Measurements from ENCODE around the gene DMRT2.

The DMRT2 gene

GRCh38 chr9:1100201-1100600, 50.0 kb downstream of the DMRT2 start:
- Histone ChIP-seq H3K4me2 (ENCODE audit: low read depth, low read length, poor library complexity, severe bottlenecking) (no peak overlapping the region), H2AFZ (ENCODE audit: low read length) (no peak overlapping the region), H3K9ac (ENCODE audit: low read depth, low read length, poor library complexity, severe bottlenecking) (no peak overlapping the region), H3K4me1 (ENCODE audit: insufficient read depth, low read length, poor library complexity, severe bottlenecking) (no peaks in the 10 kb centered on the region), H4K20me1 (ENCODE audit: insufficient read depth, low read length, poor library complexity, severe bottlenecking) (no peaks in the 10 kb centered on the region), H3F3A (ENCODE audit: low read depth) (no peaks in the 10 kb centered on the region), H3K9me2 (replicated peaks; ENCODE audit: low read depth, low read length) (no peaks in the 10 kb centered on the region), H3K27me3 (ENCODE audit: insufficient read depth, low read length, poor library complexity, severe bottlenecking) (no peaks in the 10 kb centered on the region), H3K9me3 (ENCODE audit: insufficient read depth, low read depth, low read length) (no peaks in the 10 kb centered on the region), H3K36me3 (ENCODE audit: insufficient read depth, low read length) (no peaks in the 10 kb centered on the region), H3K4me3 (ENCODE audit: low read length, poor library complexity, severe bottlenecking) (no peak overlapping the region), H3K79me2 (ENCODE audit: insufficient read depth, low read length) (no peaks in the 10 kb centered on the region)
- no peak for TF ChIP-seq CTCF (conservative IDR thresholded peaks at IDR 0.05; ENCODE audit: low read length)

- Histone ChIP-seq H3K27me3 (ENCODE audit: insufficient read depth, low read length, poor library complexity, severe bottlenecking) (no peaks in the 10 kb centered on the region), H2AFZ (ENCODE audit: low read length) (no peak overlapping the region), H3K79me2 (ENCODE audit: insufficient read depth, low read length) (no peaks in the 10 kb centered on the region), H3K4me1 (ENCODE audit: insufficient read depth, low read length, poor library complexity, severe bottlenecking) (no peaks in the 10 kb centered on the region), H3K4me2 (ENCODE audit: low read depth, low read length, poor library complexity, severe bottlenecking) (no peak overlapping the region), H4K20me1 (ENCODE audit: insufficient read depth, low read length, poor library complexity, severe bottlenecking) (no peaks in the 10 kb centered on the region), H3F3A (ENCODE audit: low read depth) (no peaks in the 10 kb centered on the region), H3K9ac (ENCODE audit: low read depth, low read length, poor library complexity, severe bottlenecking) (no peak overlapping the region), H3K4me3 (ENCODE audit: low read length, poor library complexity, severe bottlenecking) (no peak overlapping the region), H3K36me3 (ENCODE audit: insufficient read depth, low read length) (no peaks in the 10 kb centered on the region), H3K9me2 (replicated peaks; ENCODE audit: low read depth, low read length) (no peaks in the 10 kb centered on the region), H3K9me3 (ENCODE audit: insufficient read depth, low read depth, low read length) (no peaks in the 10 kb centered on the region)
- TF ChIP-seq CTCF (conservative IDR thresholded peaks at IDR 0.05; ENCODE audit: low read length): peak; percentile 66
- no peak for TF ChIP-seq EZH2phosphoT487 (IDR thresholded peaks at IDR 0.05; ENCODE audit: borderline replicate concordance)
These were observed 50.8 kb downstream of the DMRT2 start for GRCh38 chr9:1100945-1101344.

- Histone ChIP-seq H3K9ac (ENCODE audit: low read depth, low read length, poor library complexity, severe bottlenecking) (no peak overlapping the region), H3K4me3 (ENCODE audit: low read length, poor library complexity, severe bottlenecking) (no peak overlapping the region), H3K36me3 (ENCODE audit: insufficient read depth, low read length) (no peaks in the 10 kb centered on the region), H3K79me2 (ENCODE audit: insufficient read depth, low read length) (no peaks in the 10 kb centered on the region), H3K9me3 (ENCODE audit: insufficient read depth, low read depth, low read length) (no peaks in the 10 kb centered on the region), H3F3A (ENCODE audit: low read depth) (no peaks in the 10 kb centered on the region), H3K27me3 (ENCODE audit: insufficient read depth, low read length, poor library complexity, severe bottlenecking) (no peaks in the 10 kb centered on the region), H2AFZ (ENCODE audit: low read length) (no peak overlapping the region), H3K4me1 (ENCODE audit: insufficient read depth, low read length, poor library complexity, severe bottlenecking) (no peaks in the 10 kb centered on the region), H3K4me2 (ENCODE audit: low read depth, low read length, poor library complexity, severe bottlenecking) (no peak overlapping the region), H3K9me2 (replicated peaks; ENCODE audit: low read depth, low read length) (no peaks in the 10 kb centered on the region), H4K20me1 (ENCODE audit: insufficient read depth, low read length, poor library complexity, severe bottlenecking) (no peaks in the 10 kb centered on the region)
- TF ChIP-seq EZH2phosphoT487 (IDR thresholded peaks at IDR 0.05; ENCODE audit: borderline replicate concordance) (no peak), CTCF (conservative IDR thresholded peaks at IDR 0.05; ENCODE audit: low read length) (no peak)
These were observed 51.9 kb downstream of the DMRT2 start for GRCh38 chr9:1101846-1102641.
